NCI-H146 treated with DMSO at 0.1 percent for 48 hours (cell line): ENCODE measurements around the gene MAGI2.
"Not testable (repeated sequence)": the region's sequence is repeated elsewhere in the genome, so short reads cannot be mapped to it uniquely, and the experiment has no call there.

ENCODE experiments used
- DNase-seq: peaks from one replicate; lab custom pipeline; 2025; ENCODE audit not compliant: unreplicated experiment; lab: John Stamatoyannopoulos, UW

MAGI2 gene

DNA sequence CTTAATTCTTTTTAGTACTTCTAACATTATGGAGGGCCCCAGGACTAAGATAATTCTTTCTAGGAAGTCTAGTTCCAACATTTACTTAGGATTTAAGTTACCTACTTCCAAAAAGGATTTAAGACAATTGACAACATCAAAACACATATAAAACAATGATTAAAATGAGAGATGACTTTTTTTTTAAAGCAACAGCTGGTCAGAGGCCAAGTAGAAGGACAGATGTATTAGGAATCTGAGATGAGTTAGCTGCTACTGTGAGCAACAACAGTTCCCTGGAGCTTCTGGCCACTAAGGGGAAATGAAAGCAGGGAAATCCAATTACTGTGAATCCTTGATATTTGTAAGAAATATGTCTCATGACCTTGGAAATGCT lies 1432.6 kb downstream of the MAGI2 start:
- no peak for DNase-seq

DNA sequence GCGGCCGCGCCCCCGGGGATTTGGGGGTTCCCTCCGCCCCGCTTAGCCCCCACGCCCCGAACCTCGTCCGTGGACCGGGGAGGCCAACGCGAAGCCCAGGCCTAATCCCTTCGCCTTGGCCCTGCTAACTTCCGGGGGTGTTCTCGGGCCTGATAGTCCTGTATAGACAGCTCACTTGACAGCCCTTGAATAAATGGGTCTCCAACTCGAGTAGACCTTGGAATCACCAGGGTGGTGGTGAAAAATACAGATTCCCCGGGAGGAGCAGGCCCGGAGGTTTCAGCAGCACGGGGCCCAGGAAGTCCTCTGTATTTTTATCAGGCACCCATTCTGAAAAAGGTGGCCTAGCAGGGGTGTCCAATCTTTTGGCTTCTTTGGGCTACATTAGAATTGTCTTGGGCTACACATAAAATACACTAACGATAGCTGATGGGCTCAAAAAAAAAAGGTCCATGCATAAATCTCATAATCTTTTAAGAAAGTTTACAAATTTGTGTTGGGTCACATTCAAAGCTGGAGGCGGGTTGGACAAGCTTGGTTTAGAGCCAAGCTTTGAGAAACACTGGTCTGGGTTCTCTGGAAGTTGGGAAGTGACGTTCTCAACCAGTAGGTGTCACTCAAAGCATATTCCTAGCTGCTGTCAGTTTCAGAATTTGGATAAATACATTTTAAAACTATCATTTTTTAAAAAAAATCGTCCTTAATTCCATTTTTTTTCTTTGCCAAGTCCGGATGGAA lies 1433.2 kb downstream of the MAGI2 start:
- DNase-seq = peak; percentile 60

DNA sequence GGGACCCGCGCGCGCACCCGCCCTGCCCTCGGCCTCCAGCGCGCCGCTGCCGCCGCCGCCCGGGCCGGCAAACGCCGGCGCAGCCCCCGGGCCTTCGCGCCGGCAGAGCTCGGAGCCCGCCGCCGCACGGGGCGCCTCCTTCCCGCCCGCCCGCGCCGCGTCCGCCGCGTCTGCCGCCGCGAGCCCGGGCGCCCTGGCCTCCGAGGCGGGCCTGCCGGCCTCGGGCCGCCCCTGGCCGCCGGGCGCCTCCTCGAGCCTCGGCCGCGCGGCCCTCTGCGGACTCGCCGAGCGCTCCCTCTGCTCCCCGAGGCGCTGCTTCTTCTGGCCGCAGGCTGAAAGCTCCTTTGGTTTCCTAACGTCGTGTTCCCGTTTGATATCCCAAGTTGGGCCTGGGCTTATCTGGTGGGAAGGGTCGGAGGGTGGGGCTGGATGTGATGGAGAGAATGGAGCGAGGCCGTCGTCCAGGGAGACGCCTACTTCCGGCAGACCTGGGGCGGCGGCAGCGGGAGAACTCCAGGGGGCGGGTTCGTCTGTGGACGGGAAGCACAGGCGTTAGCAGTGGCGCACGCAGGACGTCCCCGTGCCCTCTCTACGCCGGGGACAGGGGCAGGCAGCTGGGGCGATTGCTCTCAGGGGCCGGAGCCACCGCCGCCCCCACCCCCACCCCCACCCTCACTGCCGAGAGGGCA lies 1433.9 kb downstream of the MAGI2 start:
- peak; percentile 76 for DNase-seq

DNA sequence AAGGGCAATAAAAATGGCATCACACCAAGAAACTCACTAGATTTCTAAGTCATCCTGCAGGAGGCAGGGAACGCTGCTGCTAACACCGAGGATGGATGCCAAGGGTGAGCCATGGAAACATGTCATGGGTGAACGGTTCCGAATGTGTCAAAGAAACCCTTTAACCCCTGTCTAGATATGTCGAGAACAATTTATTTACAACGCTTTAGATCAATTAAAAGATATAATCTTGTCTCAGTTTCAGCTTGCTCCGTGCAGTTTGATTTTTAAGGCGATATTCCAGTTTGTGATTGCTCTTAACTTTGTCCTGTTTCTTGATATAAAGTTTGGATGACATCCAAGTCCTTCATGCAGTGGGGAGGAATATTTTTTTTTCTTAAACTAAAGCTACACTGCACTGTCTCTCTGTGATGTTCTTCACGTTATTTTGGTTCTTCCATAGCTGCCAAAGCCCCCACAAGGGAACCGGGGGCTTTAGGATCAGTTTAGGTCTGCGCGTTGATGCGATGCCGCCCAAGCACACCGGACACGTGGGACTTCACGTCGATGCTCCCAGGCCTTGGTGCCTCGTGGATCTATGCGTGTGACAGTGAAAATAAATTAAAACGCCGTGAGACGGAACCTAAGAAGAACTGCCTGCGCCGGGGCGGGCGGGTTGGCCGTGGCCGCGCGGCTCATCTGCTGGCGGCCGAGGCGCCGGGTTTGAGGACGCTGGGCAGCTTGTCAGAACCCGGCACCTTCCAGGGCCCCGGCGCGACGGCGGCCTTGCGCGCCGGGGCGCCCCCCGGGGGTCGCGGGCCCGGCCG lies 1434.6 kb downstream of the MAGI2 start:
- peak; percentile 7 for DNase-seq

DNA sequence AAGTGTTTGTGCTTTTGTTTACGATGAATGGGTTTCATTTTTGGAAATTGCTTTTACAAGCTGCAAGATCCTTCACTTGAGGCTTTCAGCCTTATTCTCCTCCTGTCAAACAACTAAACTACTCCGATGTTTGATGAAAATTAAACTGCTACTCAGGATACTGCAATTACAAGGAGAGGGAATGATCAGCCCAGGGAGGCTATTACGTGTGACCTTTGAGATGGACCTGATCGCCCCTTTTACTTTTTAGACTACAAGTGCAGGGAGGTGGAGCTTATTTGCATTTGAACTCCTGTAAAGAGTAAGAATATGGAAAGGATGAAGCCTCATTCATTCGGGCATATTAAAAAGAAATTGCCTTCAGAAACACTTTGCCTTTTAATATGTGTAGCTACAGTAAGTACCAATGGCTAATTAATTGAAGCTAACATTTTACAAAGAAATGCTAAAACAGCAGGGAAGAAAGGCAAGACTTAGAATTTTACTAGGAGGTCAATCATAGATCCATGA lies 1435.8 kb downstream of the MAGI2 start:
- DNase-seq = no peak

DNA sequence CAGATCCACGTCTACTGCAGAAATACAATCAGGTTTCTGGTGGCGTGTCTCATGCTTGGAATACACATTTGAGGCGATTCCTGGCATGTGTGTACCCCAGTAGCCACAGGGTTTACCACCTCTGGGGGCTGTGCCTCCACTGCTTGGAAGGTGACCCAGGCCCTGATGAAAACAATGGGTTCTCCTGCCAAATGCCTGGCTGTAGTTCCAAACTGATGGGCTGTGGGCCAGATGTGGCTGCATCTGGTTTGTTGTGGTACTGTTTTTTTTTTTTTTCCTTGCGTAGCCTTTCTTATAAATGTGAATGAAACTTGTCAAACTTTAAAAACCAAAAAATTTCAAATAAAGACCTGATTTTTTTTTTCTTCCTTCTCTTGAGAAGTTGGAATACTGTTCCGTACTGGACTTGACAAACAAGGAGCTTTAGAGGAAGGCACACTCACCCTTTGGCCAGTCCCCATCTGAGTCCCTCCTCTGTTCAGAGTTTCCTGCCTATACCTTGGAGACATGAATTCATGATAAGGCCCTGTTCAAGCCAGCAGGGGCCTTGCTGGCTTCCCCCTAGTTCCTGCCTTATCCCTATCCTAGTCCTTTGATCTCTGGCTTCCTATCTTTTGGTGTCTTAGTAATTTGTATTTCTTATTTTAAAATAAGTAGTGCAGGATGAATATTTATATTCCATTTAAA lies 1437.8 kb downstream of the MAGI2 start:
- no peak for DNase-seq

DNA sequence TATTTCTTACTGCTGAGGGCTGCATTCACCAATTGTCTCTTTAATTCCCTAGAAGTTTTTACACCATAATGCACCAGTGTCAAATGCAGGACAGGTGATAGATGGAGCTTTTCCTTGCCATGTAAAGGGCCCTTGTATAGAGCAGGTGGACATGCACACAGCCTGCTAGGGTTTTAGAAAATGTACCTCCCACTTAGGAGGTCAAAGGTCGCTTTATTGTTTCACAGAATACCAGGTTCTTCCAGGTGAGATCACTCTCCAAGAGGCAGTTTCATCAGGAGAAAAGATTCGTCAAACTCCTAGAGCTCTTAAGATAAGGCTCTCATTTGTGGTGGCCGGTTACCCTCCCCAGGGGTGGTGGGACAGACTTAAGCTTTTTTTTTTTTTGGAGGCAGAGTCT lies 1439.1 kb downstream of the MAGI2 start:
- no peak for DNase-seq

DNA sequence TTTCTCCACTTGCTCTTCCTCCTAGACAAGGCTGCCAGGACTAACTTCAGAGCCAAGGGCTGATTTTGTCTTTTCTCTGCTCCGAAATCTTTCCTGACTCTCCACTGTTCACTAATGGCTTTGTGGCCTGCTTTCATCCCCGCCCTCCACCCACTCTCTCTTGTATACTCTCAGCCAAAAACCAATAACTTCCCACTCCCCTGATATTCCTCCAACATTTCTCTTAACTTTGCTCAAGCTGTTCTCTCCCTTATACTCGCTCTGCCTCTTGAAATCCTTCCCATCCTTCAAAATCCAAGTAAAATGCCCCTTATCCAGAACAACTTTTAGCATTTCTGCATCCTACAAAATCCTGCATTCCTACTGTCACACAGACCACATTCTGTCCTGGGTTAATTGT lies 1440.1 kb downstream of the MAGI2 start:
- DNase-seq = no peak

DNA sequence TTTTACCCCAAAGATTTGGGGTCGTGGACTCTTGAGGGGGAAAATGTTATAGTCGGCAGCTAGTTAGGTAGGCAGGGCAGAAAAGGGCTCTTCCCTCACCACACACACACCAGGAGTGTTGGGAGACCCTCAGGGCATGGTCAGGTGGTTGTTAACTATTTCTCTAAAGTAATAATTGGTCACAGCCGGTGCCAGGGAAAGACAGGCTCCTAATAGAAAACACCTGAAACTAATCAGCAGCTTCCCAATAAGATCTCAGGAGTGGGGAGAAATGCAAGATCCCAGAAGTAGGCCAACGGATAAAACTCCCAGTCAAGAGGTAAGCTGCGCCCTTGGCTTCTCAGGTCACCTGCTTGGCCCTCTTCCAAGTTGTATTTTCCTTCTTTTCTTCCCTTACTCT lies 1441.8 kb downstream of the MAGI2 start:
- DNase-seq = no peak

DNA sequence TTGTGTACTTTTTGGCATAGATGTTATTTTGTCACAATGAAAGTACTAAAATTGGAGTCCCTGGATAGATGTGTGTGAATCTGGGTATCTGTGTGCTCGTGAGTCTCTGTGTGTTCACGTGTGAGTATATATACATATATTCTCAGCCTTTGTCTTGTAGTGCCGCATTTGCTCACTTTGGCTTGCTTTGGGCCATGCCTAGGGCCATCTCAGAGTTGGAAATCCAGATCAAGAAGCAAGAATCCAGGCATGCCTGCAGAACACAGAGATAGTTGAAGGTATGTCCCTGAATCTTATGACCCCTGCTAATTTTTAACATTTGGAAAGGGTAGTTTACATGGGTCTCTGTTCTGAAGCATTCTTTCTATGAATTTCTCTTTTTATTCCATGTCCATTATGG lies 1446.2 kb downstream of the MAGI2 start:
- DNase-seq = no peak

DNA sequence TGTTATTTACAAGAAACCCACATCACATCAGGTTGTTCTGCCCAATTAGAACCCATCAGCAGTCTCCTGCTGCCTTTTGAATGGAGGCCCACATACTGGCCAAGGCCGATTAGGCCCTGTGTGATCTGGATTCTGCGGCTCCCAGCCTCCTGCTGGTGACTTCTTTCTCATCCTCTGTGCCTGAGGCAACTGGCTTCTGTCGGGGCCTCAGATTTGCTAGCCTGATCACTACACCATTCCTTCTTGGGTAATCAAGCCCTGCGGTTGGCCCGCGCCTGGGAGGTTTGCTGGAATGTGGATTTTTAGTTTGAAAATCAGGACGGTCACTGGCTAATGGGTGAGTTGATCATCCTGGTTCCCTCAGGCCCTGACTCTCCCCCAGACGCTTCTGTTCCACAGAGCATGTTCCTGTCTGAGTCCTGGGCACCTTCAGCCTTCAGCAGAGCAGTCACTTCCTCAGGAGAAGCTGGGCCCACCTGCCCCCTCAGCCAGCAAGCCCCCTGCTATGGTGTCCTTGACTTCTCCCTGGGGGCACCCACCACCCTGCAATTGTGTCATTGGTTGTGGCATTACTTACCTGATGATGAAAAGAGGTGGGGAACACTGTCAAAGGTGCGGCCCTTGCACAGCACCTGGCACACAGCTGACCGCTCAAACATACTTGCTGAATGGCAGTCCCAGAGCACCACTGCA lies 1447.3 kb downstream of the MAGI2 start:
- DNase-seq = no peak

DNA sequence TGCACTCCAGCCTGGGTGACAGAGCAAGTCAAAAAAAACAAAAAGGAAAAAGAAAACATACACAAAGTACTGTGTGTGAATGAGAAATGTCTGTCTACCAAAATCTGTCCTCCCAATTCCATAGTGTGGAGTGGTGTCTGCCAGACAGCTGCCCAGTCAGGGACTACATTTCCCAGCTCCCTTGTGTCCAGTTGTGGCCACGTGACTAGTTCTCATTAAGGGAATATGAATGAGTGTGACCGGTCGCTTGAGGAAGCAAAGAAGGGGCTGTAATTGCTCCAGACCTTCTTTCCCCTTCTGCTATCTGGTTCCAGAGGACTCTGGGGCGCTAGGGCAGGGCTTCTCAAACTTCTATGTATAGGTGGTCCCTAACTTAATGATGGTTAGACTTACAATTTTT lies 1450.8 kb downstream of the MAGI2 start:
- no peak for DNase-seq

DNA sequence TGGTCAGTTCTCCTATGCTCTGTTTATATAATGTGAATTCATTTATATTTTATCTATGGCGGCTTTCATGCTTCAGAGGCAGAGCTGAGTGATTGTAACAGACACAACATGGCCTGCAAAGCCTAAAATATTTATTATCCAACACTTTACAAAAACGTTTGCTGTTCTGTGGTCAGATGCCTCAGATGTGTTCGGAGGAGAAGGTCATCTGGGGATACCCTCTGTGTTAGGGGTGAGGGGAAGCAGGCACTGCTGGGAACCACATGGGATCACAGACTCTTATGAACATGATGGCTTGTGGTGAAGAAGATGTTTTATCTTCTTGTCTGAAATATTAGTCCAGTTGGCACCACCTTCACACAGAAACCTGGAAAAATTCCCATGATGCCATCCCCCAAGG lies 1451.4 kb downstream of the MAGI2 start:
- no peak for DNase-seq

DNA sequence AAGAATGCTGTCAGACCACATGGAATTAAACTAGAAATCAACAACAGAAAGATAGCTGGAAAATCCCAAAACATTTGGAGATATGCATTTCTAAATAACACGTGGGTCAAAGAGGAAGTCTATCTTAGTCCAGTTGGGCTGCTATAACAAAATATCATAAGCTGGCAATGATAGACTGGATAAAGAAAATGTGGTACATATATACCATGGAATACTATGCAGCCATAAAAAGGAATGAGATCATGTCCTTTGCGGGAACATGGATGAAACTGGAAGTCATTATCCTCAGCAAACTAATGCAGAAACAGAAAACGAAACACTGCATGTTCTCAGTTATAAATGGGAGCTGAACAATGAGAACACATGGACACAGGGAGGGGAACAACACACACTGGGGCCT lies 1454.3 kb downstream of the MAGI2 start:
- not testable (repeated sequence) for DNase-seq

DNA sequence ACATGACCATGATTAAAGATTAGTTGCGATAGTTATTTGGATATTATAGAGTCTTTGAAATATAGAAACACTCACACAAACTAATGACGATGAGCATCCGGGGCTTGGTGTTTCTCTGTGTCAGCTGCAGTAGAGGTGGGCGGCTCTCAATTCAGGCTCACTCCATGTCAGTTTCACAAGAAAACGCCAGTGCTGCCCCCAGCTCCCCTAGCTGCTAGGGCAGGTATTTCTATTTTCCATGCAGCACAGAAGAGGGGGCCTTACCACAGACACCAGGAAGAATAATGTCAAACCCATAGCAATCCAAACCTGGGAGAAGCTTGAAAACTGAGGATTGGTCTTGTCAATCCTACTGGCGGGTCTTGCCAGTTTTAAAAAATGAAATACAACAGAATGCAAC lies 1457.8 kb downstream of the MAGI2 start:
- DNase-seq = no peak

DNA sequence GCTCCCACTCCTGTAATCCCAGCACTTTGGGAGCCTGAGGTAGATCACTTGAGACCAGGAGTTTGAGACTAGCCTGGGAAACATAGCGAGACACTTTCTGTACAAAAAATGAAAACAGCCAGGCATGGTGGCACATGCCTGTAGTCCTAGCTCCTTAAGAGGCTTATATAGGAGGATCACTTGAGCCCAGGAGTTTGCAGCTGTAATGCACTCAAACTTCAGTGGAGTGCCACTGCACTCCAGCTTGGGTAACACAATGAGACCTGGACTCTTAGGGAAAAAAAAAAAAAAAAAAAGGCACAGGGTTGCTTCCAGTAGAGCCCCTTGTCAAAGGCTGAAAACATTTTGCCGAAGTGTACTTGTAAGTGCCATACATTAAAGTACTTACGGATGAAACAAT lies 1459.6 kb downstream of the MAGI2 start:
- DNase-seq = no peak

DNA sequence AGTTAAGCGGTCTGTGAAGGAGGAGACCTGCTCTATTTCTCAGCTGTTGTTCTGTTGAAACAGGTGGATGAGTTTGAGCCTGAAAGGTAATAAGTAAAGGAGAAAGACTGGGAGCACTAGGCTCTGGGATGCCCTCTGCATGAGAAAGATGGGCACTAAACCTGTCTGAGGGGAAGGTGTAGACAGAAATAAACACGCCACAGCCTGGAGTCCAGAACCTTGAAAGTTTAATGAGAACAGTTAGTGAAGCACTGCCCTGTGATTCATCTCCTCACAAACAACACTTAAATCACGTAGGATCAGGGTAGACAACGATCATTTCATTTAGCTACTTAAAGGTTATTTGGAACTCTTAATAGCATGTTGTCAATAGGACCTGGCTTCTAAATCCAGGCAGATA lies 1461.8 kb downstream of the MAGI2 start:
- no peak for DNase-seq

DNA sequence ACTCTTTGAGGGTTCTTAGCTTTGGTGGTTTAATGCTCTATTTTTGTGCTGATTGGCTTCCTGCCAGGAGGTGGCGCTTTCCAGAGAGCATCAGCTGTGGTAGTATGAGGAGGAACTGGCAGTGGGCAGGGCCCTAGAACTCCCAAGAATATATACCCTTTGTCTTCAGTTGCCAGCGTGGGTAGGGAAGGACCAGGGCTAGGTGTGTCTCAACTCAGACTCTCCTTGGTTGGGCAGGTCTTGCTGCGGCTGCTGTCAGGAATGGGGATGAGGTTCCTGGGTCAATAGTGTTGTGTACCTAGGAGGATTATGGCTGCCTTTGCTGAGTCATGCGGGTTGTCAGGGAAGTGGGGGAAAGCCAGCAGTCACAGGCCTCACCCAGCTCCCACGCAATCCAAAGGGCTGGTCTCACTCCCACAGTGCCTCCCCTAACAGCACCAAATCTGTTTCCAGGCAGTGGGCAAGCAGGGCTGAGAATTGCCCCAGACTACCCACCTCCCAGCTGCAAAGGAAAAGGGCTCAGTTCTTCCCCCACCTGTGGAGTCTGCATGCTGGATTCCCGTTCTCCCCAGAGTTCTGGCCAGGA lies 1463.4 kb downstream of the MAGI2 start:
- DNase-seq = no peak

DNA sequence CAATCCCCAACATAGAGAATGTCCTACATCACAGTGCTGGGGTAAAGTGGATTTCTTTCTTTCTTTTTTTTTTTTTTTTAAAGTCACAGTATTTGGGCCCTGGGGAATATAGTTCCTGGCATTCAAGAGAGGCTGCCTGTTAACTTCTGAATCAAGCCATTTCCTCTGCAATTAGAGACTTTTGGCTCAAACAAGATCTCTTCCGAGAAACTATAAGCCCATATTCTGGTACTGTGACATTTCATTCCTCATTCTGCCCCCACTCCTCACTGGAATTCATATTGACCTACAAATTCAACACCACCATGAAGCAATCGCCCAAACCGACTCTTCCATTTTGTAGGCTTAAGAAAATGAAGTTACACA lies 1467.5 kb downstream of the MAGI2 start:
- DNase-seq = no peak

DNA sequence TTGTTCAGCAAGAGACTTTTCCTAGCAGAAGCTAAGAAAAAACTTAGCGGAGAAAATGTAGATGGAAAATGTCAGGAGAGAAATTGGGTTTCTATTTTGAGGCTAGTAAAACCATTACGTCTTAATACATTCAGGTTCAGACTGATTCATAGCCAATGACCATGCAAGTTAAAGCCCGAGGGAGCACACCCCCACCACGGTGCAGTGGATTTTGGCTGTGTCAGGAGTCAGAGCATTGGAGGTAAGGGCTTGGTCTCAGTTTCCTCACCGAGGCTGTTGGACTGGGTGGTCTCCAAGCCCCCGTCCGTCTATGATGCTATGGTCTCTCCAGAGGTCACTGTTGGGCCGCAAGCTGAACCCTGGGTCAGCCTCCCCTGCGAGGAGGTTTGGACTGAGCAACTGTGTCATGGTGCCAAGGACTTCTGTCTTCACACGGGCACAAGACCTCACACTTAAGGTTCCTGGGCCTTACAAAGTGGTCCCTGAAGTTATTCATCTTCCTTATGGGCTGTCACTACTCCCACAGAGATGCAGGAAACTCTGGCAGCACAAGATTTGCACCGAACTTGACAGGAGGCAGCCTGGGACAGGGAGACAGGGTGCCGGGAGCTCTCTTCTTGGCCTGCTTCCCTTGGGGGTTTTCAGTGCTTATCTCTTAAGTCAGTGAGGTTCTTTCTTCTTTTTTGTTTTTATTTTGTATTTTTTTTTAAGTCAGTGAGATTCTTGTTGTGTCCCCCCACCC lies 1468.1 kb downstream of the MAGI2 start:
- no peak for DNase-seq
